Right renal pelvis (tissue), 4 donors: ENCODE measurements around the gene TSR3. TPM values are rescaled to one million over a fixed set of nuclear protein-coding genes. Genes with fewer than 3 reads are reported as not detected.

Experiments used
- DNase-seq, 4 donors: peaks; one replicate each; pipeline ENCODE4 v3.0.0-alpha.2; 2013; ENCODE audit warnings: low read depth in 4 of 4, low spot score in 3 of 4, missing footprints in 1 of 4
- polyA plus RNA-seq, 4 donors: library from polyadenylated mRNA; unstranded; fragments of 120-200 nt; gene quantifications; one replicate each; pipeline ENCODE4 v1.2.1, GENCODE V29; 2013; ENCODE audit not compliant: insufficient read length in 4 of 4

Gene TSR3
- 10 to 100 TPM; 37.9 to 62.9 (median 46.1) TPM for polyA plus RNA-seq

- DNase-seq: peak; percentile 65 to 73 (median 72)
Observed at GRCh38 chr16:1351582-1352362, at the start of gene TSR3, which contains the start of gene GNPTG. Gene TSR3 (minus strand): TSS chr16:1351878. CDS start chr16:1351804, 74 bp downstream. Gene GNPTG (plus strand): TSS chr16:1351931. CDS start chr16:1351966, 35 bp downstream.

GRCh38 chr16:1401061-1401757 lies 49.5 kb upstream of the TSR3 start:
- no peak for DNase-seq

GRCh38 chr16:1398826-1399581 lies 47.3 kb upstream of the TSR3 start:
- DNase-seq: no peak

GRCh38 chr16:1398351-1398750 lies 46.7 kb upstream of the TSR3 start:
- no peak for DNase-seq

- no peak for DNase-seq
Observed at GRCh38 chr16:1397779-1398178, 46.1 kb upstream of the TSR3 start.

- DNase-seq: no peak
Observed at GRCh38 chr16:1395444-1396031, 43.9 kb upstream of the TSR3 start.

GRCh38 chr16:1394367-1394951 lies 42.8 kb upstream of the TSR3 start:
- DNase-seq: no peak

DNA sequence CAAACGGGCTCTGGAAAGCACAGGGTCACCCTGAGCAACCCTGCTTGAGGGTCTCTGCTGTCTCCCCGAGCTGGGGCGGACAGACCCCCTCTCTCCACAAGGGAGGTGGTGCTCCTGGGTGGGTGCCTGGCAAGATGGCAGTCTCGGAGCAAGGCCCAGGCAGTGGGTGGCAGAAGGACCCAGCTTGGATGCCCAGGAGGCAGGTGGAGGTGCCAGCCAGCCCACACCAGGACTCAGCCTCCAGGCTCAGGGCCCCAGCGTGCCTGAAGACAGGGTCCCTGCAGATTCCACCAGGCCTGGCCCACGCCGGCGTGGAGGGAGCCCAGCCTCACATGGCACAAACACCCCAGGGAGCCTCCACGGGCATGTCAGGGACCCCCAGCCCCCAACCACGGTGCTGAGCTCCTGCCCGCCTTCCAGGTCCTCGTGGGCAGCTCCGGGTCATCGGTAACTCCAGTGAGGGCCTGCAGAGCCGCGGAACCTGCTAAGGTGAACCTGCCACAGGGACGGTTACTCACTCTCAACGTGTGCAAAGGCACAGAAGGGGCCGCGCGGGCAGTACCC lies 42.0 kb upstream of the TSR3 start:
- no peak for DNase-seq

DNA sequence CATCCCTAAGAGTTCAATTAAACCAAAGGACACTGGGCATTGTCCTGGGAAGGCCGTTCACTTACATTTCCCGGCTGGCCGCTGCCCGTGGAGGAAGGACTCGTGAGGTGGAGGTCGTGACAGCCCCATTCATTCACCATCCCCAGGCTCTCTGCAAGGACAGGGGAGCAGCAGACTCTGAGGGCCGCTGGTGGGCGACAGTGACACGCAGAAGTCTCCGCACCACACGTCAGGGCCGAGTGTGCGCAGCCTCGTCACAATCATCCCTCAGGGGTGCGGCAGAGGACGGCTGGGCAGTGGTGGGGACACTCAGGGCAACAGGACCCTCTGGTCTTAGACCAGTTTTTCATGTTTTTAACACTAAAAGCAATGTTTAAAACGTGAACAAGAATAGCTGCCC lies 41.1 kb upstream of the TSR3 start:
- DNase-seq: no peak

- no peak for DNase-seq
Observed at GRCh38 chr16:1390239-1390779, 38.6 kb upstream of the TSR3 start.

DNA sequence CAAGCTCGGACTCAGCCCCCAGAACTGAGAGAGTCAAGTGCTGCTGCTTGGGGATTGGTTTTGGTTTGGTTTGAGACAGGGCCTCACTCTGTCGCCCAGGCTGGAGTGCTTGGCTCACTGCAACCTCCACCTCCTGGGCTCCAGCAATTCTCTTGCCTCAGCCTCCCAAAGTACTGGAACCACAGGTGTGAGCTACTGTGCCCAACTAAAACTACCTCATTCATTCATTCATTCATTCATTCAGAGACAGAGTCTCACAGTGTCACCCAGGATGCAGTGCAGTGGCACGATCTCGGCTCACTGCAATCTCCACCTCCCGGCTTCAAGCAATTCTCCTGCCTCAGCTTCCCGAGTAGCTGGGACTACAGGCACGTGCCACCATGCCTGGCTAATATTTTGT lies 38.1 kb upstream of the TSR3 start:
- DNase-seq: no peak

DNA sequence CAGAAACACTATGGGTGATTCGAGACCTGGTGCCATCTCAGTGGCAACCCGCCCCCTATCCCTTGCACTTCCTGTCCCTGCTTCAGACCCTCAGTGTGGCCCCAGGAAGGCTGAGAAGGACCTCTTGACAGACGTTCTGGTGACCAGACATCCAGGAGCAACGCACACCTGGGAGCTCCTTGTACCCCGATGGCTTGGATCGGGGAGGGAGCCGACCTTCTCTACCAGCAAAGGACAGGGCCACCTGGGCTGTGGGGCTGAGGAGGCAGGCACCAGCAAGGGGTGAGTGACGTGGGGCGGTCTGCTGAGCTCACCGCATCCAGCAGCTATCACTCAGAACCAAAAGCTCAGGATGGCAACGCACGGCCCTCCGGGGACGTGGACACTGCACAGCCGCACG lies 35.7 kb upstream of the TSR3 start:
- no peak for DNase-seq

DNA sequence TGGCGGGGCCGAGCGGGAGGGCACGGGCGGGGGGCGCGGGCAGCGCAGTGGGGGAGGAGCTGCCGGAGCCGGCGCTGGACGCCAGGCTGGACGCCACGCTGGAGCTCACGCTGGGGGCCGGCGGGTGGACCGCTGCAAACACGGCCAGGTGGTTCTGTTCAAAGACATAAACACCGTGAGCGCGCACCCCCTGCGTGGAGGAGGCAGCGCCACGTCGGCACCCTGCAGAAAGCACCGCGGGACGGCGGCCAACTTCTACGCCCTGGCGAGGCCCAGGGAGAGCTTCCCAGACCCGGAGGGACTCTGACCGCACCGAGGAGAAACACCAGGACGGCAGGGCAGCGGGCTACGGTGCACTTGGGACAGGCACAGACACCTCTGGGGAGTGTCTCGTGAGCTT lies 33.6 kb upstream of the TSR3 start:
- no peak for DNase-seq

- no peak for DNase-seq
Observed at GRCh38 chr16:1383556-1383955, 31.9 kb upstream of the TSR3 start.

DNA sequence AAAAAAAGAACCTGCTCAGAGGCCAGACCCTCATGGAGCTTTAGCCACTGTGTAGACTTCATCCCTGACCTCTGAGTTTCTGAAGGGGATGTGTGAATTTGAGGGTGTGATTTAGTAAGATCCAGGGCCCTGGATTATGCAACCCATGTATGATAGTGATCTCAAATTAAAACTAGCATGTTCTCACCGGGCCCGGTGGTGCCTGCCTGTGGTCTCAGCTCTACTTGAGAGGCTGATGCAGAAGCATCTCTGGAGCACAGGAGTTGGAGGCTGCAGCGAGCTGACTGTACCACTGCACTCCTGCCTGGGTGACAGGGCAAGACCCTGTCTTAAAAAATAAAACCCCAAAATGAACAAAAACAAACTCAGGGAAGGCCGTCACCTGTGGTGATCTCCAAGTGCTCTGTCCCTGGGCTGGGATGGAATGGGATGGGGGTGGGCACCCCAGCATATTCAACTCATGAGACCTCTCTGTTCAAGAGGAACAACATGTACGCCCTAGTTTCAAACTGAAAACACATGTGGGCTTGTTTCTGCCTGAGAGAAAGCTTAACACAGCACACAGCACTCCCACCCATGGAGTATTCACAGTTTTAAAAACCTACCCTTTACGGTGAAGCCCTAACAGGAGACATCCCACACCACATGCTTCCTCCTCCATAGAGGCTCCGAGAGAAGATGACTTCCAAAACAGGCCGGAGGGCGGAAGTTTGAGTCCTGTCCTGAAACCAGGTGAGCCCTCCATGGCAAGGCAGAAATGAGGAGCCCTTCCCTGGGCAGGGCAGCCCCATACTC lies 30.1 kb upstream of the TSR3 start:
- DNase-seq: no peak

DNA sequence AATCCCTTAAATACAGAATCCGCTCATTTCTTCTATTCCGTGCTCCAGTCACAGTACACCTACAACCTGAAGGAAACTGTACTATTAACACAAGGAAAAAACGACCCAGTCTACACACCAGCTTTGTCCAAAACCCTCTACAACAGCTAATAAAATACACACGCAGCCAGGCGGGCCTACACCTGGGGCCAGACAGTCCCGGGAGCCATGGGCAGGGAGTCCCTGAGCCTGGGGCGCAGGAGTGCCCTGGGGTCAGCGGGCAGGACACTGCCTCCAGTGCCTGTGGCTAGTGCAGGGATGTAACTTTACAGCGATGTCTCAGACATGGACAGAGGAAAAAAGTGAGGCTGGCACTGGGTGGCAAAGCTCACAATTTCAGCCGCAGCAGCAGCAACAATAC lies 28.5 kb upstream of the TSR3 start:
- no peak for DNase-seq

- peak in 2 of 4 donors; percentile 12 to 14 for DNase-seq
Observed at GRCh38 chr16:1379304-1380076, 27.8 kb upstream of the TSR3 start.

DNA sequence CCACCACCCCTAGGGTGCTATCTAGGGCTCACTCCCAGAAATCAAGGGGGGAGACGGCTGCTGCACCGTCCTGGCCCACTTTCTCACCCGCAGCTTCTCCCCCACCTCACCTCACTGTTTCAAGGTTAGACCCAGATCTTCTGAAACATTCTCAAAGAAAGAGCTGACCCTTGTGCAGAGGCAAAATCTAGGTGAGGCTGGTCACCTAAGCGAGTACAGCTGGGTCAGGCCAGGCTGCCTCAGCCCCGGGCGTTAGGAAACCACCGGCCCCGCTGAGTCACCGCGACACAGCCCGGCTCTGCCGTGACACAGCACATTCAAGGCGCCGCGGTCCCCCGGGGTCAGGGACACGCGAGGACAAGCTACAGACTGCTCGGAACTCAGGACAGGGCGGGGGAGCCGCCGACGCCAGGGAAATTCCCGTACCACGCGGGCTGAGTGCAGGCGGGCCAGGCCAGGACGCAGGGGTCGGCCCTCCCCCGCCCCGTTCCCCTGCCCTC lies 27.2 kb upstream of the TSR3 start:
- peak in 1 of 4 donors; percentile 7 for DNase-seq
